HepG2 (cell line): ENCODE results near the gene EGFL8.

Experiments
- MYNN ChIP-seq: sonication (generic); formaldehyde crosslinking; IDR thresholded peaks from 2 replicates; pipeline ENCODE4 v1.4.0; 2020; ENCODE audit warnings: mild to moderate bottlenecking, low read depth, missing genetic modification reagents
- POLR2A ChIP-seq, 2 experiments: IDR thresholded peaks; 2 replicates each; pipeline ENCODE4 v1.6.1; 2011; ENCODE audit warnings: low read depth in 2 of 2, low read length in 2 of 2, mild to moderate bottlenecking in 1 of 2, moderate library complexity in 1 of 2; ENCODE audit not compliant: insufficient read depth in 1 of 2
- TARDBP ChIP-seq: sonication (generic); formaldehyde crosslinking; IDR thresholded peaks from 2 replicates; pipeline ENCODE4 v1.8.0; 2022; ENCODE audit warnings: mild to moderate bottlenecking, missing genetic modification reagents
- ZFP1 ChIP-seq: IDR thresholded peaks from 2 replicates; pipeline ENCODE4 v1.6.1; 2016
- TF ChIP-seq, protein P1 (sequence below): sonication (generic); formaldehyde crosslinking; IDR thresholded peaks from 2 replicates; pipeline ENCODE4 v1.5.0; 2020; ENCODE audit warnings: mild to moderate bottlenecking, missing genetic modification reagents, moderate library complexity

DNA sequence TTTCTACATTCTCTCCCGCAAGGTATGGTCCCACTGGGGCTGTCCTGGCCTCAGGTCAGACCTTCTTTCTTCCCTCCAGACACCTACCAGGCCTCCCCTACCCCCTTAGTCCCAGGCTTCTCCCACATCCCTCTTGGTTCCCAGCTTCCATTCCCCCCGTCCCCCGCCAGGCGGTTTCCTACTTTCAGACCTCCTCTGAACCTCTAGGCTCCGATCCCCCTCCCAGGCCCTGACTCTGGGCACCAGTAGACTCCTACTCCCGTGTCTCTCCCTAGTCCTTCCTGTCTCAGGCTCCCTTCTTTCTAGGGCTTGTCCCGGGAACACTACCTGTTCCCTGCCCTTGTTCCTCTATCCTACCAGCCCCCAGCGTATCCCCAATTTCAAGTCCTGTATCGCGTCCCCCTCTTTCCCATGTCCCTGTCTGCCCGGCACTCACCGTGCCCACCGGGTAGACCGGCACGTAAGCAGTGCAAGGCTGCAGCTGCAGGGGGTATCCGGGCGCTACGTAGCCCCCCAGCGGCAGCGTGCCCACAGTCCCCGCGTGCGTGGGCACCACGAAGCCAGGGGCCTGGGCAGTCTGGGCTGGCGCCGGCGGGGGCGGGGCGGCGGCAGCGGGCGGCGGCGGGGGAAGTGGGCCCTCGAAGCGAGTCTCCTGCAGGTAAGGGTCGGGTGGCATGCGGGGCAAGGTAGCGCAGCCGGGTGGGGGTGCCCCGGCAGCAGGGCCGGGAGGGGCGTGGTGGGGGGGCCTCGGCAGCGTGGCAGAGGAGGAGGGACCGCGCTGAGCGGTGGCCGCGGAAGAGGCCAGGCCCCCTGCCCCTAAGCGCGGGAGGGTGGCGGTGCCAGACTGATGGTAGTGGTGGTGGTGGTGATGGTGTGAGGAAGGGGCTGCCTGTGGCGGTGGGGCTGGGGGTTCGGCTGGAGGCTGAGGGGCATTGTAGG is 14.2 kb upstream of the EGFL8 start:
- TF ChIP-seq, protein P1, sequence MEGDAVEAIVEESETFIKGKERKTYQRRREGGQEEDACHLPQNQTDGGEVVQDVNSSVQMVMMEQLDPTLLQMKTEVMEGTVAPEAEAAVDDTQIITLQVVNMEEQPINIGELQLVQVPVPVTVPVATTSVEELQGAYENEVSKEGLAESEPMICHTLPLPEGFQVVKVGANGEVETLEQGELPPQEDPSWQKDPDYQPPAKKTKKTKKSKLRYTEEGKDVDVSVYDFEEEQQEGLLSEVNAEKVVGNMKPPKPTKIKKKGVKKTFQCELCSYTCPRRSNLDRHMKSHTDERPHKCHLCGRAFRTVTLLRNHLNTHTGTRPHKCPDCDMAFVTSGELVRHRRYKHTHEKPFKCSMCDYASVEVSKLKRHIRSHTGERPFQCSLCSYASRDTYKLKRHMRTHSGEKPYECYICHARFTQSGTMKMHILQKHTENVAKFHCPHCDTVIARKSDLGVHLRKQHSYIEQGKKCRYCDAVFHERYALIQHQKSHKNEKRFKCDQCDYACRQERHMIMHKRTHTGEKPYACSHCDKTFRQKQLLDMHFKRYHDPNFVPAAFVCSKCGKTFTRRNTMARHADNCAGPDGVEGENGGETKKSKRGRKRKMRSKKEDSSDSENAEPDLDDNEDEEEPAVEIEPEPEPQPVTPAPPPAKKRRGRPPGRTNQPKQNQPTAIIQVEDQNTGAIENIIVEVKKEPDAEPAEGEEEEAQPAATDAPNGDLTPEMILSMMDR (CRISPR knock-in tag) = no peak
- no peak for TF ChIP-seq ZFP1 (CRISPR knock-in tag)
- TF ChIP-seq MYNN (CRISPR knock-in tag) = no peak
- no peak for TF ChIP-seq TARDBP (CRISPR knock-in tag)
- no peak for TF ChIP-seq POLR2A (IDR thresholded peaks at IDR 0.05; ENCODE audit: insufficient read depth in 1 of 2, low read depth in 2 of 2, low read length in 2 of 2)
